Activated CD4-positive, CD25-positive, alpha-beta regulatory T cell treated with anti-CD3 and anti-CD28 coated beads, Interleukin-2, amount 50 U/mL, for 72 hours (primary cell): ENCODE results near the gene PCAT6.
"Not testable (repeated sequence)": the region's sequence is repeated elsewhere in the genome, so short reads cannot be mapped to it uniquely, and the experiment has no call there.

ENCODE experiments used
- DNase-seq: peaks from one replicate; pipeline ENCODE4 v3.0.0; 2021

The PCAT6 gene

DNA sequence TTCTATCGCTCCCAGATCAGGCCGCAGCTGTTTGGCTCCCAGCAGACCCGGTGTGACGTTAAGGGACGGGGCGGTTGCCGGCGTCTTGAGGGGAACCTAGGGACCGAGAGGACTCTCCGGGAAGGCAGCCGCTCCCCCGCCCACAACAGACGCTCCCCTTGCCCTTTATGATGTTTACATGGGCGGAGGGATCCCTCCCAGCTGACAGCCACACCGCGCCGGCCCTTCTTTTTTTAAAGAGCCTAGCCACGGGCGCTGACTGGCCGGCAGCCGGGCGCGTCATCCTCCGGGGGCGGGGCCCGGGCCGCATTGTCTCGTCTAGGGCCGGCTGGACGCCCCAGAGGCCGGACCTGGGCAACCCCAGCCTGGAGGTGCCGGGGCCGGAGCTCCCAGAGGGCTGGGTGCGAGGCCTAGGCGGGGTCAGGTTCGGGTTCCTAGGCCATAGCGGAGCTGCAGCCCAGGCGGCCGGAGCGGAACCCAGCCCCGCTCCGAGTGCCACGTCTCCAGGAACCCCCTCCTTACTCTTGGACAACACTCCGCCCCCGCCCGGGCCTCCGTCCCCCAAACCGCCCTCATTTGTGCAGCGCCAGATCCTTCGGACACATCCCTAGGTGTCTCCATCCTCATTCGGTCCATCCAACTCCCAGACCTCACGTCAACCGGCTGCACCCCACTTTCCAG lies at the start of gene PCAT6:
Gene PCAT6, plus strand, starts transcription at position 340 of the 681 bp plus-strand sequence.
- peak; percentile 89 for DNase-seq

DNA sequence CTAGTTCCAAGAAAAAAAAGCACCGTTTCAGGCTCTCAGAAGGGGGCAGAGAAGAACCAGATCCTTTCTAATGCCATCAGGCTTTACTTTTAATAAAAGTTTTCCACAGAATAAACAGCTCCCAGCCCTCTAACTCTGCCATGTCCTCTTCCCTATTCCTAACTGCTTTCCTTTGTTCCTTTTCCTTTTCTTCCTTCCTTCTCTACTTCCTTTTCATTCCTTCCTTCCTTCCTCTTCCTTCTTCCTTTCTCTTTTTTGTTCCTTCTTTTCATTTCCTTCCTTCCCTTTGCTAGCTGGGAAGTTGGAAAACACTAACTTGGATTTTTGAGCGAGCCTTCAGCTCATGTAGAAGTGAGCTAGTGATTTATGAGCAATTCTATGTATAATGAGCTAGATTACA lies 48.7 kb upstream of the PCAT6 start:
- DNase-seq = no peak

DNA sequence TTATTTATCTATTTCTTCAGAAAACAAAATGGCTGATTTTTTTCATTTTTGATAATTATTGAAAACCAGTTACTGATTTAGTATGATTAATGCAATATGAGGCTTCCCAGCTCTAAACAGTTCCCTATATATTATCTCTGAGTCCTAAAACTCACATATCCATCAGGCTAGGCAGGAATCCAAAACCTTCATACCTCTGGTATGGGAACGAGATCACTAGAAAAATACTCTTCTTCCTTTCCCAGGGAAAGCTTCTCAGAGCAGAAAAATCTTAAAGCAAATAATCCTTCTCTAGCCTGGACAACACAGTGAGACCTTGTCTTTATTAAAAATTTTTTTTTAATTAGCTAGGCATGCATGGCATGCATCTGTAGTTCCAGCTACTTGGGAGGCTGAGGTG lies 45.0 kb upstream of the PCAT6 start:
- DNase-seq = no peak

DNA sequence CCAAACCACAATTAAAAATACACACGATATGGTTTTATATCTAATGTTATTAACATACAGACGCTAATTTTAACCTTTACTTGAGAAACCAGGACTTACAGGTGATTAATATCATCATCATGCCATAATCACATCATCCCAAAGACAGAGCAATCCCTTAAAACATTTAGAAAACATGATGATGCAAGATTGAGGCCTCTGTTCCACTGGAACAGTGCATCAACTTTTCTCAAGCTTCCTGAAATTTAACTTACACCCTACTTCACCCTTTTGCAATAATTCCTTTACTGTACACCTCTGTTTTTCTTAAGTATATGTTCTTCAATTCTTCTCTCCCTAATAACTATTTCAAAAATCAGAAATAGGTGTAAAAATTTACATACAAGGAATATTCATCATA lies 40.6 kb upstream of the PCAT6 start:
- DNase-seq = no peak

DNA sequence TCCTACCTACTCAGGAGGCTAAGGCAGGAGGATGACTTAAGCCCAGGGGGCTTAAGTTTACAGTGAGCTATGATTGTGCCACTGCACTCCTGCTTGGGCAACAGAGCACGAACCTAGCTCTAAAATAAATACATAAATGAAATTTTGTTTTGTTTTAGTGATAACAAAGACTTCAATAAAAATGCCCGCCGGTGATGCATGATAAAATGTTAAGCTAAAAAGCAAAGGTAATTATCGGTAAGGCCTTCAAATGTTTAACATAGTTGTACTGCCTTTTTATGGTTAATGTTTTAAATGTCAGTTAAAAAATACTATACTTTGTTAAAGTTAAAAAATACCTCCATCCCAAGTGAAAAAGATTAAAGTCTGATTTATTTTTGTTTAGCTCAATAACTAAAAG lies 29.6 kb upstream of the PCAT6 start:
- DNase-seq = no peak

DNA sequence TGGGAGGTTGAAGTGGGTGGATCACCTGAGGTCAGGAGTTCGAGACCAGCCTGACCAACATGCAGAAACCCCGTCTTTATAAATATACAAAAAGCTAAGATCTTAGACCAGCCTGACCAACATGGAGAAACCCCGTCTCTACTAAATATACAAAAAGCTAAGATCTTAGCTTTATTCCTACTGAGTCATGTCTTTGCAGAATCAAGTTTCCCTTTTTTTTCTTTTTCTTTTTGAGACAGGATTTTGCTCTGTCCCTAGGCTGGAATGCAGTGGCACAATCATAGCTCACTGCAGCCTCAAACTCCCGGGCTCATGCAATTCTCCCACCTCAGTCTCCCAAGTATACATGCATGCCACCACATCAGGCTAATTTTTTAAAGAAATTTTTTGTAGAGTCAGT lies 23.9 kb upstream of the PCAT6 start:
- DNase-seq = no peak

DNA sequence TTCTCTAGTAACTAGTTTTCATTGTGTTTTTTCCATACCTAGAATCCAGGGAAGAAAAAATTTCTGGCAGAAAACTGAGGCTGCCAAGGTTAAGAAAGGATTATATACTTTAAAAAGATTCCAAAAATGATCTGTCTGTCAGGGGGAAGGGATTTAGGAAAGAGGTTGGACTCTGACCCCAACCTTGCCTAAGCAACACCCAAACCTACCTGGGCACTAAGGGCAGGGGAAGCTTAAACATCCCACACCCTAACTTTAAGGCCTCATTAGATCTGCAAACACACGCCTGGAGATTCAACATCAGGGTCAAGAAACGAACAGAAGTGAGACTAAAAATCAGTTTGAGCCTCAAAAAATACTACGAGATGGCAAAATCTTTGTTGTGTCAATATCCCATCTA lies 22.0 kb upstream of the PCAT6 start:
- no peak for DNase-seq

DNA sequence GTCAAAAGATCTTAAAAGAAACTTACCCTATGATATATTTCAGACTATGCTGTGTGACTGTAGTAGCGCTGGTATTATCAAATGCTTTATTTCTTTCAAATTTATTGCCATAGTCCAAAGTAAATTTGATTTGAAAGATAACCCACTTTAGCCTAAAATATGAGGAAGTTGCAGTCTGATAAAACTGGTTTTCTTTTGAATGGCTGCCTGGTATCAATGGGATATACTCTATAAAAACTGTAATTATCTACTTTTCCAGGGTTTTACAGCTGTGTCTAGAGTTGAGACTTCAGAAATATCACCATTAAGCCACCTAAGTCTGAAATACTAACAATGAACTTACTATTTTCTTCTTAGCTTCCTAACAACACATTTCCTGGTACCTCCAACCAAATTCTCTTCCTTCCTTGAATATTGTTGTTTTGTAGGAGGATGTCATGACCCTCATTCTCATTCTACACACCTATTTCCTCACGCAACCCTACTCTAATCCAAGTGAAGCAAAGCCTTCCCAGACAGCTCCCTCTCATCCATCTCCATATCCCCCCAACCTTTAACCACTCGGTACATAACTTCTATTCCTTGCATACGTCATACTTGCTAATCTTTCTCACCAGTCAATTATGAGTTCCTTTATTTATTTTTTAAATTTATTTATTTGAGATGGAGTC lies 19.5 kb upstream of the PCAT6 start:
- DNase-seq = no peak

DNA sequence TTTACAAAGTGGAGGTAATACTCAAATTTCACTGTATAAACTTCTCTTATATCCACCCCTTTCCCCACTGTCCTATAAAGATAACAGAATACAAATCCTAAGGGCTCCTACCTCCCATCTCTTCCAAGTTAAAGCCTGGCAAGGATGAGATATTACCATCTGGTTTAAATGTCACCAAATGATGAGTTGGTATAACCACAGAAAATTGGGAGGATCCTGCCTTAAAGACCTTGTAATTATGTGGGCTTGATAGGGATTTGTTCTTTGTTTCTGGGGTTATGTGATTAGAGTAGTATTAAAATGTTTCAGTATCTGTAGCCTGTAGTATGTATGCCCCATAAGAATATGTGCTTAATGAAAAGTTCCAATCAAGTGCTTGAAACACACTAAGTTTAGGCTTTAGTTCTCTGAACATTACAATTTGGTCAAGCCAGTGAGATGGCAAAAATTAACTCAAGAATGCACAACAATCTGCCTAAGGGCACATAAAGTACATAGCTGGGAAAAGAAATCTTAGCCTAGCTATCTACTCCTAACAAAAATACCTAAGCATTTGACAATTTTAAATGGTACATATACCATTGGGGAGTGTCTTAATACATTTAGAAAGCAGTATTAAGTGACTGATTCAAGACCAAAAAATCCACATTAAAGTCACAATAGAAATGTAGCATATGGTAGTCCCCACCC lies 16.6 kb upstream of the PCAT6 start:
- DNase-seq = no peak

DNA sequence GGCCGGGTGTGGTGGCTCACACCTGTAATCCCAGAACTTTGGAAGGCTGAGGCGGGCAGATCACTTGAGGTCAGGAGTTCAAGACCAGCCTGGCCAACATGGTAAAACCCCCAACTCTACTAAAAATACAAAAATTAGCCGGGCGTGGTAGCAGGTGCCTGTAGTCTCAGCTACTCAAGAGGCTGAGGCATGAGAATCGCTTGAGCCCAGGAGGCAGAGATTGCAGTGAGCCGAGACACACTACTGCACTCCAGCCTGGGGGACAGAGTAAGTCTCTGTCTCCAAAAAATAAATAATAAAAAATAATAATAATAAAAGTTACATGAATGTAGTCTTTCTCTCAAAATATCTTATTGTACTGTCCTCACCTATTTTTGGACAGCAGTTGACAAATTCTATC lies 15.8 kb upstream of the PCAT6 start:
- DNase-seq = not testable (repeated sequence)

DNA sequence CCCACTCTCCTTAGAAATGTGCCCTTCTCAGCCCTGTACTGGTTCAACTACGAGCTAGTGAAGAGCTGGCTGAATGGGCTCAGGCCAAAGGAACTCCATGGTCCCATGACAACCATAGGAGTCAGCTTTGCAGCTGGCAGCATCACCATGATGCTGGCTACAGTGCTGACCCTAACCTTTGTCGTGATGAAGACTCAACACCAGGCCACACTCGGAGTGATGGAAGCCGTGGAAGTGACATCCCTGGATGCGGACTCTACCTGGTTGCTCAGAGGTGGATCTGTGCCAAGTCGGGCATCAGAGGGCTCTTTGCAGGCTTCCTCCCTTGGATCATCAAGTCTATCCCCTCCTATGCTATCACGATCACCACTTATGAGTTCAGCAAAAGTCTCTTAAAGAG lies 14.1 kb upstream of the PCAT6 start:
- no peak for DNase-seq

DNA sequence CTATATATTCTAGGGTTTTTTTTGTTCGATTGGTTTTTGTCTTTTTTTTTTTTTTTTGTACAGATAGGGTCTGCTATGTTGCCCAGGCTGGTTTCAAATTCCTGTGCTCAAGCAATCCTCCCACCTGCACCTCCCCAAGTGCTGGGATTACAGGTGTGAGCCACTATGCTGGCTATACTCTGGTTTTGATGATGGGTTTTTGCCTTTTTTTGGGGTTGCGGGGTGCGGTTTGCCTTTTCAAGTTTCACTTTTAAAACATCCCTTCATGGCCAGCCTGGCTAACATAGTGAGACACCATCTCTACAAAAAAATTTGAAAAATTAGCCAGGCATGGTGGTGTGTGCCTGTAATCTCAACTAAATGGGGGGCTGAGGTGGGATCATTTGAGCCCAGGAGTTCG lies 12.5 kb upstream of the PCAT6 start:
- no peak for DNase-seq

DNA sequence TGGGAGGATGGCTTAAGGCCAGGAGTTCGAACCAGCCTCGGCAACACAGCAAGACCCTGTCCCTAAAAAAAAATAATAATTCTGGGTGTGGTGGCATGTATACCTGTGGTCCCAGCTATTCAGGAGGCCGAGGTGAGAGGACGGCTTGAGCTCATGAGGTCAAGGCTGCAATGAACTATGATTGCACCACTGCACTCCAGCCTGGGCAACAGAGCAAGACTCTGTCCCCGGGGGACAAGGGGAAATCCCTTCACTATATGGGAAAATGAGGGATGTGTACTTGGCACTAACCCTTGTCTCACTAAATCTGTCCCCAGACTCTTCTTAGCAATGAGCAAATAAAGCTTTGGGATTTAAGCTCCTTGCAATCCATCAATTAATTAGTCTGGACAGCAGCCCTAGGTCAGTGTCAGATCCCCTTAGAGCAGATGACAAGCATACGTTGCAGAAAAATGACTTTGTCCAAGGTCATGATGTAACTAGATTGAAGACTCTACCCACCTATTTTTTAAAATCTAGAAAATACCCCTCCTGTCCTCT lies 11.9 kb upstream of the PCAT6 start:
- DNase-seq = no peak

DNA sequence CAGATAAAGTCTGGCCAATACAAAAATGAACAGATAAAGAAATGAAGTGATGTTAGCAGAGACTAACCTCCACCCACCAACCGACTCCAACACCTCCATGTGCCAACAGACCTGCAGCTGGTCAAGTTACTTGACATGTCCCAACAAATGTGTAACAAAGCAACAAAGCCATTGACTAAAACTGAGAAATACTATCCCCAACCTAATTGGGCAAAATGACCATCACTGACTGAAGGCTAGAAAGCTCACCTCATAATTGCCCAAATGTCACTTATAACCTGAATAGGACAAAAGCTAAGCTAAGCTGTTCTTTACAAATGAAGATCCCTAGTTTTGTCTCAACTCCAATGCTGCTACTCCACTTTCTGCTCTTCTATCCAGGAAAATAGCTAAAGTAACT lies 10.0 kb upstream of the PCAT6 start:
- no peak for DNase-seq

DNA sequence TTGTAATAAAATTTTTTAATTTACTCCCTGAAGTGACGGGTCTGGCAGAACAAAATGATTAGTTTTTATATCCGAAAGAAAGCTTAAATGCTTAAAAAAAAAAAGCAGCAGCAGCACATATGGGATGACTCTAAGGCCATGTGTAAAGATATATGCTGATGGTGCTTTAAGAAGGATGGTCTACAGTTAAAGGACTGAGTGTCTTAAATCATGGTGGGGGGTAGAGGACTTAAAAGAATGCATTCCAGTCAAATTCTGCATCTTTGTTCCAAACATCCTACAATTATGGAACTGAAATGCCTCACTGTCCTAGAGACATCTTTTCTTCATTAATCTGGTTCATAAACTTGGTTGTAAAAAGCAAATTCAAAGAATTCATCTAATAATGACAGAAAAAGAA lies 9.6 kb upstream of the PCAT6 start:
- DNase-seq = no peak

DNA sequence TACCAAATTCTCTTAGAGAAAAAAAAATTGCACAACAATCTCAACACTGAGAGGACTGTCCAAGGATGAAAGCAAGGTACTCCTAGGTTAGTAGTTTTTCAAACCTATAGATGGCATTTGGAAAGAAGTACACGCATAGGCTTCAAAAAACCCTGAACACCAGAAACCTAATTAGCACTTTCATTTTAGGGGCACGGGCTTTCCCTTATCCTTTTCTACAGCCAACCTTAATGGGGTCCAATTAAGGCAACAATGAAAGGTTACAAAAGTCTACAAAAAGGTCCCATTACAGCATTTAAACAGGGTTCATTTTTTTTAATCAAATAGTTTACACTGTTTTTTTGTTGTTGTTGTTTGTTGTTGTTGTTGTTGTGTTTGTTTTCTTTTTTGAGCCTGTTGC lies 8.7 kb upstream of the PCAT6 start:
- no peak for DNase-seq

DNA sequence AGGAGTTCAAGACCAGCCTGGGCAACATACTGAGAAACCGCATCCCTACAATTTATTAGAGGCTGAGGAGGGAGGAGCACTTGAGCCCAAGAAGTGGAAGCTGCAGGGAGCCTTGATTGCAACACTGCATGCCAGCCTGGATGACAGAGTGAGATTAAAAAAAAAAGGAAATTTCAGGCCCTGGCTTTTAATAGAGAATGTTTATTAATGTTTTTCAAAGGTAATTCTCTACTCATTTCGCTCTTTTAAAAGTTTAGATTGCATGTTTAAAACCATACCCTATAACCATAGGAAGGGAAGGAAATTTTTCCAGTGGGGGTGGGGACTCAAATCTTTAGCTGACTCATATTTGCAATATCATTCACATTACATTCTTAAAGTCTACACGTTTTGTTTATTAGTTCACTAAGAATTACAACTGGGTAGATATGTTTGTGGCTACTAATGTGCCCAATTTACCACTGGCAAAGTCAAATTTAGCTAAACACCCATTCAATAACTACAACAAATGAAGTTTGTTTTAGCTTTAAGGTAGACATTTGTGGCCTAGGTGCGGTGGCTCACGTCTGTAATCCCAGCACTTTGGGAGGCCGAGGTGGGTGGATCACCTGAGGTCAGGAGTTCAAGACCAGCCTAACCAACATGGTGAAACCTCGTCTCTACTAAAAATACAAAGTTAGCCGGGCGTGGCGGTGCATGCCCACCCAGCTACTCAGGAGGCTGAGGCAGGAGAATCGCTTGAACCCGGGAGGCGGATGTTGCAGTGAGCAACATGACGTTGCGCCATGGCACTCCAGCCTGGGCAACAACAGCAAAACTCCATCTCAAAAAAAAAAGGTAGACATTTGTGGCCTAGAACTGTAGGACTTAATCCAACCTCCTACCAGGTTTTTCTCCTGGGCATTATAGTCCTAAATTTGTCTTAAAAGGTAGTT lies 7.5 kb upstream of the PCAT6 start:
- no peak for DNase-seq

DNA sequence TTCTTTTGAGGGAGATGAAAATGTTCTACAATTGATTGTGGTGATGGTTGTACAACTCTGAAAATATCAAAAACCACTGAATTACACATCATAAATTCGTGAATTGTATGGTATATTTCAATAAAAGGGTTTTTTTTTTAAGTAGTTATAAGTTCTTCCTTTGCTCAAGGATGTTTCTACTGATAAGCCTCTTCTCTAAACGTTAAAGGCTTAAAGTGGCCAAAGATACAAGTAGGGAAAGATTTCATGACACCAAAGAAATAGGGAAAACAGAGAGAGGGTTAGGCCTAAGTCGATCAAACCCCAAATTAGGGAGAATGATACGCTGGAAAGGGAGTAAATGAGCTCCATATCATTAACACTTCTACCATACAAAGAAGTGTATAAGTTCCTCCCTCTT lies 6.6 kb upstream of the PCAT6 start:
- no peak for DNase-seq

DNA sequence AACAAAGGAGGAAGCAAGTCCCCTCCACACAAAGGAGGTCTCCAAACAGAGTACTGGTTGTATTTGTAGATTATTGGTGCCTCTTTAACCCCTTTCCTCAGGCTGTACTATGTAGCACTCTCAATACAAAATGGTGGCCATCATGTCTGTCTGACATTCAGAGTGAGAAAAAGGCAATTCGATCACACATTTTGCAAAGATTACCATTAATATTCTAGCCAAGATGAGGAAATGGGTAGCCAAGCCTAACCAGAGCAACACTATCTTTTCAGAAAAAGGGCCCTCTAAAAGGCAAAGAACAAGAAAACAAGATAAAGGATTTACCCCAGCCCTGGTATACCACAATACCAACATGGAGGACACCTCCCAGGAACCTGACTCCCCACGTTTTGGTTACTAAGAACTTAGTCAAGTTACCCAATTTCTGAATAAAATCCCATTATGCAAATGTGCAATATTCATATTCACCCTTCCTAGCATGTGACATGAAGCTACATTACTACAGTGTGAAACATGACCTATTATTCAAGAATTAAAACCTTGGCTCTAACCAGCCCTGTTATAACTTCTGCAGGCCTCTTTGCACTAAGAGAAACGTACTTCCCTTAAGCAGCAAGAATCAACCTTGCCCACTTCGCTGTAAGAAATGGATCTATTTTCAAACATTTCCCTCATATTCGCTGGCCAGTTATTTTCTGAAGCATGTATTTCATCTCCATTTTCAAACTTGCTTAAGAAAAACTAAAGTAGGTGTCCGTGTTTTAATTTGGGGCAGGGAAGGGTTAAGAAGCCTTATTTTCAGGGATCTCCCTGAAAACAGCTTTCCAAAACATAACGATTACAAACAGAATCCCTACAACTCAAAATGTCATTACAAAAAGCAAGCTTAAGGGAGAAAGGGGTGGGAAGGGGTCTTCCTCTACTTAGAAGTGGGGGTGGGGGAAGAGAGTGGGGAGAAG lies 4.6 kb upstream of the PCAT6 start:
- DNase-seq = no peak

DNA sequence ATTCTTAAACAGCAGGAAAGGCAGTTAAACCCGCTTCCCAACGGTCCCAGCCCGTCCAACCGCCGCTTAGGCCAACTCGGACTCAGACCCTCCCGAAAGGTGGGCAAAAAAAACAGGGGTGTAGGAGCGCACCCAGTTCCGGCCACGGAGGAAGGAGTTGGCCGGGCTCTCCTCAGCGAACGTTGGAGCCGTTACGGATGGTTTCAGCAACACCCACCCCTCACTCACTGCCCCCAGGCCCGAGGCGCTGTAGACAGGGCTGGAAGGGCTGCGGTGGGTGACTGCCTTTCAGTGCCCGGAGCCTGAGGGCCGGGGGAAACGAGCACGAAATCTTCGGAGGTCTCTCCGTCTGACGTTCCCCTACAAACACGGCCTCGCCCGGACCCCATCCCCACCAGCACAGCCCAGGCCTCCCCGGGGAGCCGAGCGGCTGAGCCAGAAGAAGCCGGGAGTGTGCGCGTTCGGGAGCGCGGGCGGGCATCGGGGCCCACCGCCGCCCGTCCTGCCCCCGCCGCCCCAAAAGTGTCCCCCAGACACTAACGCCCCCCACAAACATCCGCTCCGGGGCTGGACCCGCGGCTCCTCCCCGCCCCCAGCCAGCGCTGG lies 3.8 kb upstream of the PCAT6 start:
- DNase-seq = peak; percentile 42

DNA sequence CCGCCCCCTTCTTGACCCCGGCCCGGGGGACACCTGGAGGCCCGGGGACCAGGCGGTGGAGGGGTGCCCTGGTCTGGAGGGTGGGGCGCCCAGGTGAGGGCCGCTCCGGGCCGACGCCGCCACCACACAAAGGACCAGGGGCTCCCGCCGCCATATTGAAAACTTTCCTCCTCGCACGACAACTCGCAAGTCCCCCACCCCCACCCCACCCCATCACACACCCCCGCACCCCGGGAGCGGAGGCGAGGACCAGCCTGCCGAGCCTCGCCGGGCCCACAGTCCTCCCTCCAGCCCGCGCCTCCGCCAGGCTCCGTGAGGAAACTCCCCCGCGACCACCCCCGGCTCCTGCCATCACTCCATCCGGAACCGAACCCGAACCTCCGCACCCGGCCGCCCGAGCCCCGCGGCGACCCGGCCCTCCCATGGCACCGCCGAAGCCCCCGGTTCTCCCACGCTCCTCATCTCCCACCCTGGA lies 3.3 kb upstream of the PCAT6 start:
- DNase-seq = peak; percentile 47
